Esophagus (tissue), 2 donors: Measurements from ENCODE around the gene PARP2. TPM values are rescaled to one million over a fixed set of nuclear protein-coding genes. Genes with fewer than 3 reads are reported as not detected.

ENCODE experiments used
- polyA plus RNA-seq, 2 donors: library from polyadenylated mRNA; stranded (reverse); fragments of 200-250 nt; gene quantifications; one replicate each; pipeline ENCODE4 v1.2.3, GENCODE V29; 2013
- donor health status: healthy with polysubstance abuse.
- donor health status: Bipolar disorder and iron deficiency.

Gene PARP2
- polyA plus RNA-seq, 2 donors, result 11.5 to 13.3 TPM

Other genes with a start within 250 kb of the PARP2 start
- gene OR4K17, start 232.9 kb upstream of the PARP2 start, polyA plus RNA-seq, result not detected
- not detected for gene OR4N5, start 204.8 kb upstream of the PARP2 start, polyA plus RNA-seq
- not detected for gene OR11G2, start 152.7 kb upstream of the PARP2 start, polyA plus RNA-seq
- not detected for gene OR11H6, start 119.9 kb upstream of the PARP2 start, polyA plus RNA-seq
- not detected for gene OR11H7, start 114.7 kb upstream of the PARP2 start, polyA plus RNA-seq
- gene OR11H4, start 104.3 kb upstream of the PARP2 start, polyA plus RNA-seq, result not detected
- 1 to 10 TPM; 2.9 to 4.2 TPM for gene TTC5, start 37.7 kb upstream of the PARP2 start, polyA plus RNA-seq
- gene CCNB1IP1, start 10.4 kb upstream of the PARP2 start, polyA plus RNA-seq, result 10 to 100 TPM; 28.5 to 31.6 TPM
- gene TEP1, start 69.9 kb downstream of the PARP2 start, polyA plus RNA-seq, result 10 to 100 TPM in 1 of 2 donors, 1 to 10 TPM in 1; 7.9 to 14.6 TPM
- under 1 TPM; 0.06 to 0.07 TPM for gene KLHL33, start 92.5 kb downstream of the PARP2 start, polyA plus RNA-seq
- 10 to 100 TPM; 22.8 to 34.7 TPM for gene OSGEP, start 111.2 kb downstream of the PARP2 start, polyA plus RNA-seq
- gene APEX1, start 111.6 kb downstream of the PARP2 start, polyA plus RNA-seq, result 100 to 1,000 TPM in 1 of 2 donors, 10 to 100 TPM in 1; 70.6 to 115 TPM
- 10 to 100 TPM; 21.5 to 24.4 TPM for gene PIP4P1, start 117.8 kb downstream of the PARP2 start, polyA plus RNA-seq
- 100 to 1,000 TPM in 1 of 2 donors, 10 to 100 TPM in 1; 40.6 to 121 TPM for gene PNP, start 125.8 kb downstream of the PARP2 start, polyA plus RNA-seq
- gene RNASE10, start 161.9 kb downstream of the PARP2 start, polyA plus RNA-seq, result under 1 TPM in 1 of 2 donors, not detected in 1; 0.10 TPM
- gene RNASE9, start 217.4 kb downstream of the PARP2 start, polyA plus RNA-seq, result not detected
- gene RNASE11, start 244.4 kb downstream of the PARP2 start, polyA plus RNA-seq, result not detected
- not detected for gene RNASE12, start 247.7 kb downstream of the PARP2 start, polyA plus RNA-seq